Stimulated activated CD8-positive, alpha-beta memory T cell treated with anti-CD3 and anti-CD28 coated beads, Interleukin-15, amount 100 ng/mL, for 24 hours (primary cell): ENCODE measurements around the gene TDP2.
"Not testable (repeated sequence)": the region's sequence is repeated elsewhere in the genome, so short reads cannot be mapped to it uniquely, and the experiment has no call there.

ENCODE experiments used
- DNase-seq: peaks from one replicate; pipeline ENCODE4 v3.0.0-alpha.2; 2020; ENCODE audit warnings: low read depth

TDP2 gene

DNA sequence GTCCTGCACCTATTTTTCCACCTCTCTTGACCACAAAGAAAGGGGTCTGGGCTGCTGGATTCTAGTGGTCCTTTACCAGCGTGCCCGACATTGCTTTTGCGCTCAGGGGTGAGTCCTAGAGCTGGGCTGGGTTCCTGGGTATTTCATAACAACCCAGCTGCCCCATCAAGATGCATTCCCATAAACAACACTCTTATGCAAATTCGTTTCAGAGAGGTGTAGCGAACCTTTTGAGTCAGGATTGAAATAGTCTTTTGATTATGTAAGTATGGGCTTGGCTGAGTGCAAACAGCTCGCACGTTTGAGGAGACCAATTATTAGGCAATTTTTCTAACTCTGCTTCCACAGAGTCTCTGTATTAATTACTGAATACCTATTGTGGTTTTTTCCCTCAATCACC is 13.9 kb upstream of the TDP2 start:
- DNase-seq: no peak

- not testable (repeated sequence) for DNase-seq
These were observed 12.2 kb upstream of the TDP2 start for GRCh38 chr6:24678792-24679352.

DNA sequence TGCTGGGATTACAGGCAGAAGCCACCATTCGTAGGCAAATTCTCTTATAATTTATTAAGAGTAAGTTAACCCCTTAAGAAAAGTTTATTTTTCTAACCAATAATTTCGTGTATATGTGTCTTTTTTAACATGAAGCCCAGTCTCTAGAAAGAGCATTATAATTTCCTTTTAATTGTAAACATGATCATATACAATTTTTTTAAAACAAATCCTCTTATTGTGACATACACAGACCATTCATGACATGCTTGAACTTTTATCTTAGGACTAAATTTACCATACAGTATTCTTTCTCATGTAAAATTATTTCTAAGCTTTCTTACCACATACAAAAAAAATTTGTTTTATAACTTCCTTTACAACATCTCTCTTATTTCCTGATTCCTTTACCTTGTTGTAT is 6.9 kb upstream of the TDP2 start:
- DNase-seq: no peak

DNA sequence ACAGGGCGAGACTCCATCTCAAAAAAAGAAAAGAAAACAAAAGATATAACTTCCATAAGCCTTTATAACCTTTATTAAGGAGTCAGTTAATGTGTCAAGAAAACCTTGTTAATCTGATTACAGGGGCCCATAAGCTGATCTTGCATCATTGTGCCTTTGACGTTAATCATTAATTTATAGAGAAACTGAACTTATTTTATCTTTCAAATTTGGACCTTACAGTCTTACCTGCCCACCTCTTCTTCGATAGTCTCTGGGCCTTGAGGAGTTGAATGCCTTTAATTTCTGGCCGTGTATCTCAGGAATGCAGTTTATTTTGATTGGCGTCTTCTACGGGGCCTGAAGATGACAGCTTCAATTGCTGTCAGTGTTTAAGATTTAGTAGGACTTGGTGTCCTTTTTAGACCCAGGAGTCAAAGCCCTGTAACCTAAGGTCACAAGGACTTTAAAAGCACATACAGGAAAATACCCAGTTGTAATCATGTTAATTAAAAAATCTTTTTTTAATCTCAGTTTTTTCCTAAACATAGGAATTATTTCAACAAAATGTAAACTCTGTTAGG is 6.0 kb upstream of the TDP2 start:
- no peak for DNase-seq

GRCh38 chr6:24671077-24671476 is 4.4 kb upstream of the TDP2 start:
- not testable (repeated sequence) for DNase-seq

DNA sequence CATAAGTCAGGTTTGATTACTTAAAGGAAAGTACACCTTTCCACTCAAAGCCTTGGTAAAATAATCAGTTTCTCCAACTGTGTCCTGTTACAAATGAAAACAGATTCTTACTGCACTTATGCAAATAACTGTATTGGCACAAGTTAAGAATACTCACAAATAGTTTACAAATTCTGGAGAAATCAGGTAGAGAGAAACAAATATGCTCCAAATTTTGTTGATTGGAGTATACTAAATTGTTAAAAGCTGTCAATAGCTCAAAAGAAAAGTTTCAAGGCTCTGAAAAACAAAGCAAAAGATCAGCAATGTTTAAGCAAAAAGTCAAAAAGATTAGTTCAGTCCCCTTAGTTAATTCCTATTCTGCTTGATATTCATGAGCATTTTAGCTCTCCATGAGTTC is 3.8 kb upstream of the TDP2 start:
- DNase-seq: not testable (repeated sequence)

DNA sequence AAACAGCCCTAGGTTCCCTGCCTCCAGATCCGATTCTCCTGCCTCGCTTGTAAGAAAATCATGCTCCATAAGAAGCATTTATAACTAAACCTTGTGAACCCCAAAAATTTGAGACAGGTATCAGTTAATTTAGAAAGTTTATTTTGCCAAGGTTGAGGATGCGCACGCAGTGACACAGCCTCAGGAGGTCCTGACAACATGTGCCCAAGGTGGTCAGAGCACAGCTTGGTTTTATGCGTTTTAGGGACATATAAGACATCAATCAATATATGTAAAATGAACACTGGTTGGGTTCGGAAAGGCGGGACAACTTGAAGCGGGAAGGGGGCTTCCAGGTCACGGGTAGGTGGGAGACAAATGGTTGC is 2.3 kb upstream of the TDP2 start:
- no peak for DNase-seq

DNA sequence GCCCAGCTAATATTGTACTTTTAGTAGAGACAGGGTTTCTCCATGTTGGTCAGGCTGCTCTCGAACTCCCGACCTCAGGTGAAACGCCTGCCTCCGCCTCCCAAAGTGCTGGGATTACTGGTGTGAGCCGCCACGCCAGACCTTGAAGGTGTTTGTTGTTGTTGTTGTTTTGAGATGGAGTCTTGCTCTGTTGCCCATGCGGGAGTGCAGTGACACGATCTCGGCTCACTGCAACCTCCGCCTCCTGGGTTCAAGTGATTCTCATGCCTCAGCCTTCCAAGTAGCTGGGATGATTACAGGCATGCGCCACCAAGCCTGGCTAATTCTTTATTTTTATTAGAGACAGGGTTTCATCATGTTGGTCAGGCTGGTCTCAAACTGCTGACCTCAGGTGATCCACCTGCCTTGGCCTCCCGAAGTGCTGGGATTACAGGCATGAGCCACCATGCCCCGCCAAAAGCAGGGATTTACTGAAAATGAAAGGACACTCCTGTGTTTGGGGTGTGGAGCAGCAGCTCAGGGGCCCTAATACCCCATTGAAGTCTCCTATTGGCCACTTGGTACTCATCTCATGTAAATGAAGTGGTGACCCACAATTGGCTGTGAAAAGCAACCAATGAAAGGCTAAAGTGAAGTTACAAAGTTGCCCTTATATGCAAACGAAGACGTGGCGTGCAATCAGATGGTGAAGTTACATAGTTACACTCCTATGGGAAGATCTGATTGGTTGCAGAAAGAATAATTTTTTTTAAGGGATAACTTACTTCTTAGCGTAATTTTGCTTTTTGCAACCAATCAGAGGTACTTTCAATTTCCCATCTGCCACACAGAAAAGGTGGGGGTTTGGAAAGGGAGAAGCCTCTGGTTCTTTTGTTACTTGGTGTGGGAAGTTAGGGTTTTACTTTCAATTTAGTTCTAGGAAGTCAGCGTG is 1.6 kb upstream of the TDP2 start:
- DNase-seq: not testable (repeated sequence)

DNA sequence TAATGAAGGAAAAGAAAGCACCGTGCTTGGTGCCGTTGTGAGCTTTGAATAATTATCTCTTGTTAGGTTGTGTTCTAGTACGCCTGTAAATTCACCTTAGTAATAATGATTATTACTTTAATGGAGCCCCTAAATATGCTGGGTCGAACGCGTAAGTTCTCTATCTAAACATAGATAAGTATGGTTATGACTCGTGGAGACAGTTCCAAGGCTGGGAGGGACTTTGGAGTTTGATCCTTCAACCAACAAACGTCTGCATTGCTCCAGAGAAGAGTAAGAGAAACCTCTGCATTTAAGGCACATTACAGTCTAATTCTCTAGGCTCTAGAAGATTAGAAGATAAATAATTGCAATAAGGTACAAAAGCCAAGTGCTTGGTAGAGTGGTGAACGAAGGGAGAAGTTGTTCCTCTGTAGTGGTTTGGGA is 692 bp upstream of the TDP2 start:
- no peak for DNase-seq

DNA sequence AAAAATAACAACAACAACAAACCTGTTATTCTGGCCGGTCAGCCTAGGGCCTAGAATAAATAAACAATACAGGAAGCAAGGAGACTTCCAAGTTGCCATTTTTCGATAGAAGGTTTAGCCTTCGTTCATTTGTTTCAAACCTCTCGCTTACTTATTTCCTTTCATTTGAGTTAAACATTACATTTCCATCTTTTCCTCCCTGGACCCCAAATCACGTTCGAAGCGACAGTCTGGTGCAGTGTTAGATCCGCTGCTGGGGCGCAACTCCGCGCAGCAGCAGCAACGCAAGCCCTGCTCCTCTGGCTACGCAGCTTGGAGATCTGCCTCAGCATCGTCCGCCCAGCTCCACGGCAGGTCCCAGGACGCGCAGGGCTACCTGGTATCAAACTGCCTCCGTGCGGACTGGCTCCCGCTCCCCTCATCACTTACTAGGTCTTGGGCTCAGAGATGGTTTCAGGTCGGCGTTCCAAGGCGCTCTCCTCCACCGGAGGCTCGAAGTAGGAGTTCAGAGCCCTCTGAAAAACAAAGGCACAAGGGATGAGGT is 530 bp downstream of the TDP2 start:
- no peak for DNase-seq

DNA sequence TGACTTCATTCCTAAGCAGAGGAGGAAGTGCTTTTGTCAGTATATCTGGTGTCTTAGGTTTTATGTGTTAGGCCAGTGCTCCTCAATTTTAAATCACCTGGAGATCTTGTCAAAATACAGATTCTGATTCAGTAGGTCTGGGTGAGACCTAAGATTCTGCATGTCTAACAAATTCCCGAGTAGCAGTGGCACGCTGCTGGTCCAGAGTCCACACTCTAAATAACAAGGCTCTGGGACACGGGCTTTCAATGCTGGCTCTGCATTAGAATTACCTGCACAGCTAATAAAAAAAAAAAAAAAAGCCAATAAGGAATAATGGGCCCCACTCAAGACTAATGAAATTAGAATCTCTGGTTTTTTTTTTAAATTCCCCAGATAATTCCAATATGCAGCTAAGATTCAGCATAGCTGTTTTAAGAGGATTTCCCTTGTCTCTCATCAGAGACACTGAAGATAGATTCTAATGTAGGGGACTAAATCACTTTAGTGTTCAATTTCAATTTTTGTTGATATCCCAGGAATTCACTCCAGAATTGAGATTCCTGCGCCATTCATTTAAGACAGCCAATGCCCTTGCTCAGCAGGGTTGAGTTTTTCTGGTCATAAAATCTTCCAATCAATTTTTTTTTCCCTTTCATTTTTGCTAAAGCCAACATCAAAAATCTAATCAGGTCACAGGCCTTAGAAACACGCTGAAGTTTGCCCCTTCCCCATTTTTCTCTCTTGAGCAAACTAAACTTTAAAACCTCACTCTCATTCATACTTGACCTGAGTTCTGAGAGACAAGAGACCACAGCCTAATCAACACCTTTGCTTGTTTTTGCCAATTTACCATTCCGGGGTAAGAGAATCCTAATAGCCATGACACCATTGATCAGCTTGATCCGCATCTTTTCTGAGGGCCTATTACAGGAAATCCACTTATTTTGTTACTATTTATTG is 2.4 kb downstream of the TDP2 start:
- DNase-seq: no peak

DNA sequence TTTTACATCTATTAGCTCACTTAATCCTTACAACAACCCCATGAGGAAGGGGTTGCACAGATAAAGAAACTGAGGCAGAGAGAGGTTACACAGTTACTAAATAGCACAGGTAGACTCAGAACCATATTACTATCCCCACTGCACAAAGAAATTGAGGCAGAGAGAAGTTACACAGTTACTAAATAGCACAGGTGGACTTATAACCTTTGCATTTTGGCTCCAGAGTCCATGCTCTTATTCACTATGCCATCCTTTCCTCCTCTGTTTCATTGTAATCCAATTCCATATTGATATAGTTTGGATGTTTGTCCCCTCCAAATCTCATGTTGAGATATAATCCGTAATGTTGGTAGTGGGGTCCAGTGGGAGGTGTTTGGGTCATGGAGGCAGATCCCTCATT is 3.5 kb downstream of the TDP2 start:
- no peak for DNase-seq

- no peak for DNase-seq
These were observed 4.5 kb downstream of the TDP2 start for GRCh38 chr6:24662236-24662635.

- DNase-seq: not testable (repeated sequence)
These were observed 4.9 kb downstream of the TDP2 start for GRCh38 chr6:24661759-24662158.

DNA sequence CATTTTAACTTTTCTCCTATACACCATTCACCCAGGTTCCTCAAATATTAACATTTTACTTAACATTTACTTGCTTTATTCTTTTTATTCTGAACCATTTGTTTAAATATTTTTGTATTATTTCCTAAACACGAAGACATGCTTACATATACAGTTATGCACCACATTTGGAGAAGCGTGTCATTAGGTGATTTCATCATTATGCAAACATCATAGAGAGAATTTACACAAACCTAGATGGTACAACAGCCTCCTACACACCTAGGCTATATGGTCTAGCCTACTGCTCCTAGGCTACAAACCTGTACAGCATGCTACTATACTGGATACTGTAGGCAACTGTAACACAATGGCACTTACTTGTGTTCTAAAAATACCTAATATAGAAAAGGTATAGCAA is 6.6 kb downstream of the TDP2 start:
- DNase-seq: no peak

DNA sequence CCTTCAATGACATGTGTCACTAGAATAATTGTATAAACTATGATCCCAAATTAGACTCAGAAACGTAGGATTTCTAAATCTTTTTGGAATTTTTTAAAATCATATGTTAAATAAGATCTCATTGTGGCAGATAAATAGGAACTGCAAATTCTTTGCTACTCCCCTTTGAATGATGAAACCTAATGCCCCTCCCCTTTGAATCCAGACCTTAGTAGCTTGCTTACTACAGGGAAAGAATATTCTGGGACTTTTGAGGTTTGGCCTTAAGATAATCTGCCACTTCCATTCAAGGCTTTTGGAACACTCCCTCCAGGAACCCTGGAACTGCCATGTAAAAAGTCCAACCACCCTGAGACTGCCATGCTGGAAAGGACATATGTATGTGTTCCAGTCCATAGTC is 7.1 kb downstream of the TDP2 start:
- no peak for DNase-seq

GRCh38 chr6:24658573-24659560 is 7.8 kb downstream of the TDP2 start:
- no peak for DNase-seq

GRCh38 chr6:24655215-24655614 is 11.5 kb downstream of the TDP2 start:
- DNase-seq: no peak

DNA sequence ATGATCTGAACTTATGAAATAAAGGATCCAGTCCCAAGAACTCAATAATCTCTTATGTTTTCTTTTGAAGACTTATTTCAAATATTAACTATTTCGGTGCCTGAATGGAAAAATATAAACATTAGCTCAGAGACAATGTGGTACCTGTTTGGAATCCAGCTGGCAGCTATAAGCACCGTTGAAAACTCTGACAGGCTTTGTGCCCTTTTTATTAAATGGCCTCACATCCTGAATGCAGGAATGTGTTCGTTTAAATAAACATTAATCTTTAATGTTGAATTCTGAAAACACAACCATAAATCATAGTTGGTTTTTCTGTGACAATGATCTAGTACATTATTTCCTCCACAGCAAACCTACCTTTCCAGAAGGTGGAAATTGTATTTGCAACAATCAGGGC is 16.3 kb downstream of the TDP2 start:
- DNase-seq: no peak

DNA sequence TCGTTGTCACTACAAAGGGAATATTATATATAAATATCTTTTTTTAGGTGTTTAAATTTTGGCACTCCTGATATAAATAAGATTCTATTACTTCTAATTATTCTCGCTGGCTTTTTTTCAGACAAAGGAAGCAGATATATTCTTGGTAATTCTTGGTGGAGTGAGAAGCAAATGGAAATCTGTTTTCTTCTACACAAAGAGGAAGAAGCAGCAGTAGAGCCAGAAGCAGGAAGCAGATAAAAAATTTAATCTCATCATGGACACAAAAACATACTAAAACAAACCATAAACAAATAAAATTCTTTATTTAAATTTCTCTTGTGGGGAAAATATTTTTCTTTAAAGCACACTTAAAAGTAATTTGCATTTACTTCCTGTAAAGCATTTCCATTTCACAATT is 17.0 kb downstream of the TDP2 start:
- no peak for DNase-seq

DNA sequence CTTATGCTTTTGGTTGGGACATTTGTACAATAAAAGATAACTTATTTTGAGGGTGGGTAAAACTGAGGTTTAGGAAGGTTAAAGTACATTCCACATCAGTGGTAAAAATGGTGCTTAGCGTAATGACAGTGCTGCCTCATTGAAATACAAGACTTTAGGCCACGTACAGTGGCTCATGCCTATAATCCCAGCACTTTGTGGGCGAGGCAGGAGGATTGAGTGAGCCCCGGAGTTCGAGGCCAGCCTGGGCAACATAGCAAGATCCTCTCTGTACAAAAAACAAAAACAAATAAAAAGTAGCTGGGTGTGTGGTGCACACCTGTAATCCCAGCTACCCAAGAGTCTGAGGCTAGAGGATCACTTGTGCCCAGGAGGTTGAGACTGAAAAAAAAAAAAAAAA is 18.4 kb downstream of the TDP2 start:
- DNase-seq: no peak
